OCI-LY7 (cell line): ENCODE data around the gene NNAT.

Experiments used
- EZH2phosphoT487 ChIP-seq: fragments of 200-600 bp; sonication (generic); IDR thresholded peaks from 2 replicates; pipeline ENCODE4 v1.6.1; 2018; ENCODE audit warnings: low read depth, borderline replicate concordance, mild to moderate bottlenecking, mixed run types, antibody characterized with exemption, low read length, moderate library complexity, mixed read lengths
- TF ChIP-seq, protein P1 (sequence below): fragments of 200-600 bp; sonication (generic); conservative IDR thresholded peaks from 2 replicates; pipeline ENCODE4 v1.5.1; 2014; ENCODE audit warnings: mild to moderate bottlenecking, antibody characterized with exemption, low read length, moderate library complexity, mixed read lengths

DNA sequence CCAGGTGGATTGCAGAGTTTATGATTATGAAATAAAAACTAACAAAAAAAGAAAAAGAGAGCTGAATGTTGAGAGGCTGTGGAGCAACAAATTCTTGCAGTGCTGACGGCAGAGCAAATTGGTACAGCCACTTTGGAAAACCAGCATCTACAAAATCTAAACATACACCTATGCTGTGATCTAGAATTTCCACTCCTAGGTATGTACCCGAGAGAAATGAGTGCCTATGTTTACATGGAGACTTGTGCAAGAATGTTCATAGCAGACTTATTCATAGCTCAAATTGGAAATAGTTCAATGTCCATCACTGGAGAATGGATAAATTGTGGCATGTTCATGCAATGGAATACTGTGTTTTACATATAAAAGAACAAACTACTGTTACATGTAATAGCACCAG, 9.6 kb downstream of the NNAT start:
- TF ChIP-seq, protein P1, sequence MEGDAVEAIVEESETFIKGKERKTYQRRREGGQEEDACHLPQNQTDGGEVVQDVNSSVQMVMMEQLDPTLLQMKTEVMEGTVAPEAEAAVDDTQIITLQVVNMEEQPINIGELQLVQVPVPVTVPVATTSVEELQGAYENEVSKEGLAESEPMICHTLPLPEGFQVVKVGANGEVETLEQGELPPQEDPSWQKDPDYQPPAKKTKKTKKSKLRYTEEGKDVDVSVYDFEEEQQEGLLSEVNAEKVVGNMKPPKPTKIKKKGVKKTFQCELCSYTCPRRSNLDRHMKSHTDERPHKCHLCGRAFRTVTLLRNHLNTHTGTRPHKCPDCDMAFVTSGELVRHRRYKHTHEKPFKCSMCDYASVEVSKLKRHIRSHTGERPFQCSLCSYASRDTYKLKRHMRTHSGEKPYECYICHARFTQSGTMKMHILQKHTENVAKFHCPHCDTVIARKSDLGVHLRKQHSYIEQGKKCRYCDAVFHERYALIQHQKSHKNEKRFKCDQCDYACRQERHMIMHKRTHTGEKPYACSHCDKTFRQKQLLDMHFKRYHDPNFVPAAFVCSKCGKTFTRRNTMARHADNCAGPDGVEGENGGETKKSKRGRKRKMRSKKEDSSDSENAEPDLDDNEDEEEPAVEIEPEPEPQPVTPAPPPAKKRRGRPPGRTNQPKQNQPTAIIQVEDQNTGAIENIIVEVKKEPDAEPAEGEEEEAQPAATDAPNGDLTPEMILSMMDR: no peak
- TF ChIP-seq EZH2phosphoT487: no peak
